HL-60 (cell line): ENCODE results near the gene FBP1.

Source experiments
- CTCF ChIP-seq: IDR thresholded peaks from one replicate; pipeline ENCODE4 v1.5.1; 2011; ENCODE audit warnings: low read length, control low read depth, inconsistent platforms; ENCODE audit not compliant: insufficient read depth
- REST ChIP-seq: IDR thresholded peaks from 2 replicates; pipeline ENCODE4 v1.6.1; 2012; ENCODE audit warnings: low read depth; ENCODE audit not compliant: insufficient replicate concordance

- TF ChIP-seq CTCF (no peak), REST (no peak)
These were observed 46.0 kb upstream of the FBP1 start for GRCh38 chr9:94685359-94685758.
